IPS-20b (cell line): ENCODE results near the gene TMEM143.

ENCODE experiments used
- H3K27ac ChIP-seq: one replicate; pipeline ENCODE4 v1.5.1; 2013; ENCODE audit warnings: low read length
- H3K27me3 ChIP-seq: 2 replicates; pipeline ENCODE4 v1.6.1; 2013; ENCODE audit warnings: mild to moderate bottlenecking, low read length, inconsistent platforms; ENCODE audit not compliant: insufficient read depth
- H3K36me3 ChIP-seq: 2 replicates; pipeline ENCODE4 v1.6.1; 2013; ENCODE audit warnings: low read depth, mild to moderate bottlenecking, inconsistent platforms, low read length, moderate library complexity; ENCODE audit not compliant: insufficient read depth
- H3K4me1 ChIP-seq: 2 replicates; pipeline ENCODE4 v1.6.1; 2013; ENCODE audit warnings: mild to moderate bottlenecking, control low read depth, inconsistent platforms, low read length, moderate library complexity; ENCODE audit not compliant: insufficient read depth
- H3K4me3 ChIP-seq: 2 replicates; pipeline ENCODE4 v1.5.1; 2013; ENCODE audit warnings: mild to moderate bottlenecking, low read length, inconsistent platforms
- H3K9ac ChIP-seq: 2 replicates; pipeline ENCODE4 v1.6.1; 2013; ENCODE audit warnings: low read depth, mild to moderate bottlenecking, inconsistent platforms, low read length, moderate library complexity
- H3K9me3 ChIP-seq: 2 replicates; pipeline ENCODE4 v1.6.1; 2013; ENCODE audit warnings: mild to moderate bottlenecking, low read depth, low read length, inconsistent platforms; ENCODE audit not compliant: insufficient read depth

The TMEM143 gene

DNA sequence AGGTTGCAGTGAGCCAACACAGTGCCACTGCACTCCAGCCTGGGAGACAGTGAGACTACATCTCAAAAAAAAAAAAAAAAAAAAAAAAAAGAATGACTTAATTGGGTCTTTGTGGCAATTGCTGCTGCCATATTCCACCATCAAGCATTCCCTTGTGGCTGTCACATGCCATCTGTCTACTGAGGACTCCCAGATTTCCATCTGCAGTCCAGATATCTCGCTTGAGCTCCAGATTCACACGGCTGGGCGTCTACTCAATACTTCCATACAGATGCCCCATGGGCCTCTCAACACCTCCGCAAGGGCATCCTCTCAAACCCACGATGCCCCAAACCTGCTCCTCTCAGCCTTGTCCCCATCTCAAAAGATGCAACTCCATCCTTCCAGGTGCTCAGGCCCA lies 12.9 kb downstream of the TMEM143 start:
- H3K27me3 ChIP-seq: no peaks in the 10 kb centered on the region
- H3K36me3 ChIP-seq: no peaks in the 10 kb centered on the region
- H3K9ac ChIP-seq: no peak overlapping the region
- no peaks in the 10 kb centered on the region for H3K9me3 ChIP-seq
- H3K4me1 ChIP-seq: no peaks in the 10 kb centered on the region
- H3K27ac ChIP-seq: no peak overlapping the region
- H3K4me3 ChIP-seq: no peak overlapping the region

DNA sequence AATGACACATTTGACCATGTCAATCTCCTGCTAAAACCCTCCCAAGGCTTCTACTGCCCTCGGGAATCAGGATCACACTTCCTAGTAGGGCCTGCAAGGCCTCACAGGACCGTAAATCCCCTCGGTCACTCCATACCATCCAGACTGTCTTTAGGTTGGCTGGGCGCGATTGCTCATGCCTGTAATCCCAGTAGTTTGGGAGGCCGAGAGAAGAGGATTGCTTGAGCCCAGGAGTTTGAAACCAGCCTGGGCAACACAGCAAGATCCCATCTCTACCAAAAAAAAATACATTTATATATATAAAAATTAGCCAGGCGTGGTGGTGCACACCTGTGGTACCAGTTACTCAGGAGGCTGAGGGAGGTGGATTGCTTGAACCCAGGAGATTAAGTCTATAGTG lies 15.0 kb downstream of the TMEM143 start:
- Histone ChIP-seq H3K27me3 (no peaks in the 10 kb centered on the region), H3K9me3 (no peaks in the 10 kb centered on the region), H3K9ac (no peak overlapping the region), H3K4me3 (no peak overlapping the region), H3K4me1 (no peaks in the 10 kb centered on the region), H3K27ac (no peak overlapping the region), H3K36me3 (no peaks in the 10 kb centered on the region)

DNA sequence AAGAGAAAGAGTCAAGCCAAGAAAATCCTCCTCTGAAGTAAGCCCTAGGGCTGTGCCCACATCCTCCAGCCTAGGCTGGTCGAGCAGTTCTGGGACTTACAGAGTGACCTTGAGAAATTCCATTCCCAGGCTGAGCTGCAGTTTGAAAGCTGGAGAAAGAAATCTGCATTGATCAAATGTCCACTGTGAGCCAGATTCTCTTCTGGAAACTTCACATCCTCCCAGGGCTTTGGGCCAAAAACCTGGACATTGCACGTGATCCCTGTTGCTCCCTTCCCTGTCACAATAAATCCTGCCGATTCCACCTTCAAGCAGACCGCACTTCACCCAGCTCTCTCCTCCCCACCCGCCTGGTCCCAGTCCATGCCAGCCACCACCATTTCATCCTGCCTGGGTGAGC lies 15.7 kb downstream of the TMEM143 start:
- Histone ChIP-seq H3K9me3 (no peaks in the 10 kb centered on the region), H3K27me3 (no peaks in the 10 kb centered on the region), H3K36me3 (no peaks in the 10 kb centered on the region), H3K9ac (no peak overlapping the region), H3K4me3 (no peak overlapping the region), H3K27ac (no peak overlapping the region), H3K4me1 (no peaks in the 10 kb centered on the region)

- Histone ChIP-seq H3K9ac (no peak overlapping the region), H3K27me3 (no peaks in the 10 kb centered on the region), H3K4me3 (no peak overlapping the region), H3K4me1 (no peaks in the 10 kb centered on the region), H3K27ac (no peak overlapping the region), H3K9me3 (no peaks in the 10 kb centered on the region), H3K36me3 (no peaks in the 10 kb centered on the region)
These were observed 17.5 kb downstream of the TMEM143 start for GRCh38 chr19:48346191-48346590.

- no peaks in the 10 kb centered on the region for H3K4me1 ChIP-seq
- no peaks in the 10 kb centered on the region for H3K27me3 ChIP-seq
- no peak overlapping the region for H3K4me3 ChIP-seq
- no peak overlapping the region for H3K9ac ChIP-seq
- no peak overlapping the region for H3K27ac ChIP-seq
- no peaks in the 10 kb centered on the region for H3K36me3 ChIP-seq
- no peaks in the 10 kb centered on the region for H3K9me3 ChIP-seq
These were observed 18.8 kb downstream of the TMEM143 start for GRCh38 chr19:48344892-48345291.

DNA sequence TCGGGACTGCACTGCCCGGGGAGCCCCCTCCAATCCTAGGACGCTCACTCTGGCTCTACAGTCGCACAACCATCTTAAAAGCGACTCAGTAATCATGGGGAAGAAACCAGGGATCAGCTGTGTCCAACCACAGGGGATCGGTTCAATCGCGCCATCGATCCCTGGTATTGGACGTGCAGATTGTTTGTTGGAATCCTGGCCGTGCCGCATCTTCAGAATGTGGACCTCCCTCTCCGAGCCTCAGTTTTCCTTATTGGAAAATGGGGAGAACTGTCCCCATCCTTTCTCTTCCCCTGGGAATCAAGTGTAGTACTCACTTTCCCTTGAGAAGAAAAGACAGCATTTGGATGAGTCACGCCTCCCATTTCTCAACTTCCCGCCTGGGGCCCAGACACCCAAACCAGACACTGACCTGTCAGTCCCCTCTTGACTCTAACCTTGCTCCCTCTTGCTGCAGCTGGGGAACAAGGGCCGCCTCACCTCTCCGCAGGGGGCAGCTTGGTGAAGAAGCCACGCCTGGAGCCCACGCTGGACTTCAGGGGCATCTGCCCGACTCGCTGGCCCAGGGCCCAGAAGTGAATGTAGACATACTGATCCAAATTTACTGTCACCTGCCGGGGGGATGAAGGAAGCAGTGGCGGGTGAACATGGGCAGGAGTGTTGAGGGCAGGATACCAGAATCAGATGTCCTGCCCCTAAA lies 20.7 kb downstream of the TMEM143 start:
- H3K27ac ChIP-seq: no peak overlapping the region
- H3K4me1 ChIP-seq: no peaks in the 10 kb centered on the region
- H3K36me3 ChIP-seq: no peaks in the 10 kb centered on the region
- H3K9me3 ChIP-seq: no peaks in the 10 kb centered on the region
- H3K4me3 ChIP-seq: no peak overlapping the region
- no peaks in the 10 kb centered on the region for H3K27me3 ChIP-seq
- no peak overlapping the region for H3K9ac ChIP-seq

GRCh38 chr19:48342414-48342738 lies 21.4 kb downstream of the TMEM143 start:
- Histone ChIP-seq H3K27me3 (no peaks in the 10 kb centered on the region), H3K9me3 (no peaks in the 10 kb centered on the region), H3K4me3 (no peak overlapping the region), H3K36me3 (no peaks in the 10 kb centered on the region), H3K9ac (no peak overlapping the region), H3K4me1 (no peaks in the 10 kb centered on the region), H3K27ac (no peak overlapping the region)

GRCh38 chr19:48341515-48342413 lies 22.0 kb downstream of the TMEM143 start:
- Histone ChIP-seq H3K27ac (no peak overlapping the region), H3K4me1 (no peaks in the 10 kb centered on the region), H3K36me3 (no peaks in the 10 kb centered on the region), H3K4me3 (no peak overlapping the region), H3K9me3 (no peaks in the 10 kb centered on the region), H3K9ac (no peak overlapping the region), H3K27me3 (no peaks in the 10 kb centered on the region)

DNA sequence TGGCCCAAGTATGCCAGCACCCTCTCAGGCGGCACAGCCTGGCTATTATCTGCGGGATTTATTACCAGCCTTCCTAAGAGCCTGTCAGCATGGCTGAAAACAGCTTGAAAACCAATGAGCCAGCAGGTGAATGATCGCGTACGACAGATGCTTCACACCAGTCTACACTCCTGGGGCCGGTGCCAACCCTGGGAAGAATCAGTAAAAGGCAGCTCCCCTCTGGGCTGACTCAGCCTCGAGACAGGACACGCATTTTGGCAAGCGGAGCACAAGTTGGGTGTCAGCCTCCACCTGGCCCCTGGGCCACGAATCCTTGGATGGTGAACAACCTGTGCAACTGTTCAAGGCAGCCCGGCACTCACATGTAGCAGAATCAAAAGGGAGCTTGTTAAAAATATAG lies 22.7 kb downstream of the TMEM143 start:
- no peaks in the 10 kb centered on the region for H3K4me1 ChIP-seq
- H3K9ac ChIP-seq: no peak overlapping the region
- H3K9me3 ChIP-seq: no peaks in the 10 kb centered on the region
- no peaks in the 10 kb centered on the region for H3K36me3 ChIP-seq
- H3K27ac ChIP-seq: no peak overlapping the region
- no peak overlapping the region for H3K4me3 ChIP-seq
- H3K27me3 ChIP-seq: no peaks in the 10 kb centered on the region

DNA sequence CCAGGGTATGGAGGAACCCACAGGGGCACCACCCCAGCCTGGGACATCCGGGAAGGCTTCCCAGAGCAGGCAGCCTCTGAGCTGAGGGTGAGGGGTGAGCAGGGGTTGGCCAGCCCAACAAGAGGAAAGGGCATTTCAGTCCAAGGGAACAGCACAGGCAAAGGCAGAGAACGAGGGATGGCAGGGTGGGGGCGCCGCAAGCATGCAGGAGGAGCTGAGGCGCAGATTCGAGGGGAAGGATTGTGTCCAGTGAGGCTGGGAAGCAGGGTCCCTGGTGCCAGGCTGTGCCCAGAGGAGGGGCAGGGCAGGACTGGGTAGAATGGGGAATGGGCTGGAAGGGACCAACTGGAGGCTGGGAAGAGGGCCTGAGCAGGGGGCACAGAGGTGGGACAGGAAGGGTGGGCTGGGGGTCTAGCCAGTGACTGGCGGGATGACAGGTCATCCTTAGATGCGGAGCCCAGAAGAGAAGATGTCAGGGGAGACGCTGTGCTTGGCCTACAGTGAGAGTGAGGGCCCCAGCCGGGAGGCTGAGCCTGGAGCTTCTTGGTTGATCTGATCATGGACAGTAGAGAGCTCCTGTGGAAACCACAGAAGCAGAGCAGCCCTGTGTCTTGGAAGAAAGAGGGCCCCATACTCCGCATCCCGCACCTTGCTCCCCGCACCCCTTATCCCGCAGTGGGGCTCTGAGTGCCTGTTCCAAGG lies 24.8 kb downstream of the TMEM143 start:
- no peaks in the 10 kb centered on the region for H3K4me1 ChIP-seq
- H3K9ac ChIP-seq: no peak overlapping the region
- no peak overlapping the region for H3K4me3 ChIP-seq
- peaks cover 8% of the 10 kb centered on the region; the same call in 1 of the 2 replicates for H3K27me3 ChIP-seq
- H3K27ac ChIP-seq: no peak overlapping the region
- no peaks in the 10 kb centered on the region for H3K9me3 ChIP-seq
- H3K36me3 ChIP-seq: no peaks in the 10 kb centered on the region

- Histone ChIP-seq H3K9me3 (no peaks in the 10 kb centered on the region), H3K4me1 (no peaks in the 10 kb centered on the region), H3K4me3 (no peak overlapping the region), H3K27me3 (peaks cover 8% of the 10 kb centered on the region; the same call in 1 of the 2 replicates), H3K36me3 (no peaks in the 10 kb centered on the region), H3K27ac (no peak overlapping the region), H3K9ac (no peak overlapping the region)
These were observed 25.4 kb downstream of the TMEM143 start for GRCh38 chr19:48338253-48338755.
